IMR-90 (cell line): ENCODE results near the gene TRIM71. TPM values are rescaled to one million over a fixed set of nuclear protein-coding genes. Genes with fewer than 3 reads are reported as not detected.
"Not testable (repeated sequence)": the region's sequence is repeated elsewhere in the genome, so short reads cannot be mapped to it uniquely, and the experiment has no call there.

Experiments
- ATAC-seq: fragments of 200-7000 bp; cut with Tn5 transposase; 2 replicates; pipeline ENCODE4 v1.9.1; 2020; ENCODE audit warnings: low read depth, mild to moderate bottlenecking, moderate library complexity
- BruUV-seq: library from RNA; stranded (reverse); fragments of 400-500 nt; replicated peaks from 2 replicates; lab custom pipeline; 2021; lab: Mats Ljungman, UMichigan
- CTCF ChIA-PET: fragments of 300-600 bp; formaldehyde crosslinking; extraction: SDS; loops from one replicate; lab custom pipeline; 2021; ENCODE audit warnings: antibody characterized with exemption; lab: Yijun Ruan, JAX
- POLR2A ChIA-PET: fragments of 300-600 bp; sonication (Branson Sonifier 250); formaldehyde crosslinking; loops from one replicate; lab custom pipeline; 2022; ENCODE audit warnings: antibody characterized with exemption; ENCODE audit not compliant: unreplicated experiment; lab: Charles Lee
- DNase-seq: peaks from one replicate; pipeline ENCODE4 v3.0.0; 2013
- H2AFZ ChIP-seq: replicated peaks from 2 replicates; pipeline ENCODE3; 2013; ENCODE audit warnings: low read length, mild to moderate bottlenecking; ENCODE audit not compliant: poor library complexity
- H2AK5ac ChIP-seq: 2 replicates; pipeline ENCODE4 v1.6.1; 2013; ENCODE audit warnings: low read depth, low read length, inconsistent platforms
- H2AK9ac ChIP-seq: replicated peaks from 2 replicates; pipeline ENCODE3; 2013; ENCODE audit warnings: mild to moderate bottlenecking, low read depth, low read length, moderate library complexity; ENCODE audit not compliant: poor library complexity
- H2BK120ac ChIP-seq: 2 replicates; pipeline ENCODE4 v1.6.1; 2013; ENCODE audit warnings: low read depth, low read length, inconsistent platforms
- H2BK15ac ChIP-seq: 3 replicates; pipeline ENCODE4 v1.6.1; 2013; ENCODE audit warnings: low read depth, low read length, inconsistent platforms
- H2BK20ac ChIP-seq: 2 replicates; pipeline ENCODE4 v1.6.1; 2013; ENCODE audit warnings: low read depth, mild to moderate bottlenecking, inconsistent platforms, low read length, moderate library complexity
- H2BK5ac ChIP-seq: 2 replicates; pipeline ENCODE4 v1.6.1; 2013; ENCODE audit warnings: mild to moderate bottlenecking, low read depth, low read length, inconsistent platforms; ENCODE audit not compliant: poor library complexity, severe bottlenecking
- H3K14ac ChIP-seq: replicated peaks from 2 replicates; pipeline ENCODE4 v1.6.1; 2013; ENCODE audit warnings: low read depth, low read length, inconsistent platforms
- H3K18ac ChIP-seq: 2 replicates; pipeline ENCODE4 v1.6.1; 2013; ENCODE audit warnings: low read depth, low read length, control low read depth
- H3K23ac ChIP-seq: 2 replicates; pipeline ENCODE4 v1.6.1; 2013; ENCODE audit warnings: low read depth, low read length, inconsistent platforms
- H3K27ac ChIP-seq: 2 replicates; pipeline ENCODE4 v1.5.1; 2013; ENCODE audit warnings: mild to moderate bottlenecking, control low read depth, low read length; ENCODE audit not compliant: insufficient read depth
- H3K27me3 ChIP-seq: 2 replicates; pipeline ENCODE4 v1.6.1; 2013; ENCODE audit warnings: low read length; ENCODE audit not compliant: control insufficient read depth, insufficient read depth
- H3K36me3 ChIP-seq: 2 replicates; pipeline ENCODE4 v1.6.1; 2013; ENCODE audit warnings: low read length, mixed read lengths; ENCODE audit not compliant: control insufficient read depth, insufficient read depth
- H3K4ac ChIP-seq: 2 replicates; pipeline ENCODE4 v1.6.1; 2013; ENCODE audit warnings: low read depth, low read length, inconsistent platforms
- H3K4me1 ChIP-seq: 2 replicates; pipeline ENCODE4 v1.6.1; 2013; ENCODE audit warnings: low read length, mixed read lengths; ENCODE audit not compliant: control insufficient read depth, insufficient read depth
- H3K4me2 ChIP-seq: 2 replicates; pipeline ENCODE4 v1.6.1; 2013; ENCODE audit warnings: low read depth, mild to moderate bottlenecking, control low read depth, low read length, moderate library complexity
- H3K4me3 ChIP-seq: 2 replicates; pipeline ENCODE4 v1.5.1; 2013; ENCODE audit warnings: low read depth, mild to moderate bottlenecking, control low read depth, low read length, moderate library complexity; ENCODE audit not compliant: insufficient read depth
- H3K56ac ChIP-seq: 2 replicates; pipeline ENCODE4 v1.6.1; 2013; ENCODE audit warnings: low read length, inconsistent platforms; ENCODE audit not compliant: insufficient read depth; ENCODE audit errors: extremely low read depth
- H3K79me1 ChIP-seq, 2 experiments: 2 replicates each; pipeline ENCODE4 v1.6.1; 2013; ENCODE audit warnings: low read length in 2 of 2, inconsistent platforms in 1 of 2, low read depth in 1 of 2
- H3K9ac ChIP-seq: 2 replicates; pipeline ENCODE4 v1.6.1; 2013; ENCODE audit warnings: low read depth, low read length, control low read depth
- H3K9me1 ChIP-seq: 2 replicates; pipeline ENCODE4 v1.6.1; 2013; ENCODE audit warnings: low read length, inconsistent platforms; ENCODE audit not compliant: insufficient read depth
- H3K9me3 ChIP-seq: 2 replicates; pipeline ENCODE4 v1.6.1; 2013; ENCODE audit warnings: low read length; ENCODE audit not compliant: control insufficient read depth, insufficient read depth
- H4K20me1 ChIP-seq: 2 replicates; pipeline ENCODE4 v1.6.1; 2013; ENCODE audit warnings: low read length, inconsistent platforms; ENCODE audit not compliant: insufficient read depth
- H4K5ac ChIP-seq: 2 replicates; pipeline ENCODE4 v1.6.1; 2013; ENCODE audit warnings: mild to moderate bottlenecking, low read depth, low read length, control low read depth
- H4K8ac ChIP-seq, 2 experiments: 2 replicates each; pipeline ENCODE4 v1.6.1; 2013; ENCODE audit warnings: low read depth in 2 of 2, low read length in 2 of 2, control low read depth in 1 of 2, inconsistent platforms in 1 of 2
- H4K91ac ChIP-seq: 2 replicates; pipeline ENCODE4 v1.6.1; 2013; ENCODE audit warnings: low read depth, low read length, inconsistent platforms; ENCODE audit not compliant: insufficient read depth
- RAD21 ChIP-seq: IDR thresholded peaks from 2 replicates; pipeline ENCODE4 v1.6.1; 2012; ENCODE audit warnings: low read length, improper control_type of control experiment
- WGBS, 2 experiments: methylation state at CpG; one replicate each; pipeline versions ENCODE4 v1.1.5 to v1.1.7; 2013; ENCODE audit warnings: missing lambda C conversion rate in 2 of 2; ENCODE audit not compliant: insufficient read length in 1 of 2; ENCODE audit errors: extremely low coverage in 2 of 2; 5-methylcytosine and 5-hydroxymethylcytosine counted together
- dilution Hi-C: fragments of 300-500 bp; cut with HindIII; formaldehyde crosslinking; loops from one replicate; pipeline ENCODE4 v1.14.3; 2018; ENCODE audit warnings: low sequenced_read_pairs; ENCODE audit not compliant: unreplicated experiment
- in situ Hi-C: fragments of 300-500 bp; cut with MboI; formaldehyde crosslinking; loops from 3 replicates; pipeline ENCODE4 v1.14.3; 2019; ENCODE audit warnings: low sequenced_read_pairs, inconsistent platforms, mixed read lengths
- intact Hi-C: fragments of 100-400 bp; cut with micrococcal nuclease; formaldehyde crosslinking; loops from 2 replicates; pipeline ENCODE4 v1.10.0; 2022
- polyA plus RNA-seq, 3 experiments: library from polyadenylated mRNA; depleted of rRNA; stranded (reverse); fragments of >200 nt; gene quantifications; 2 replicates each; pipeline ENCODE4 v1.2.3, GENCODE V29; 2012; ENCODE audit warnings: low replicate concordance in 1 of 3
- total RNA-seq: library from RNA; depleted of rRNA; stranded (reverse); fragments of >200 nt; gene quantifications from 2 replicates; pipeline ENCODE4 v1.2.3, GENCODE V29; 2012

The TRIM71 gene
- total and polyA plus RNA-seq, 2 of the 4 experiments (the other 2 are of a cell fraction), result not detected

GRCh38 chr3:32822609-32823498 is 5.1 kb downstream of the TRIM71 start (continued):
- TF ChIP-seq RAD21, result no peak

GRCh38 chr3:32823641-32824184 is 5.9 kb downstream of the TRIM71 start:
- H4K8ac ChIP-seq, H2BK20ac ChIP-seq, H3K9ac ChIP-seq, ATAC-seq, H3K4ac ChIP-seq, H2AK5ac ChIP-seq, DNase-seq, dilution Hi-C loops, H3K56ac ChIP-seq, H3K9me1 ChIP-seq, H3K36me3 ChIP-seq, H3K27ac ChIP-seq, H2BK15ac ChIP-seq, H3K23ac ChIP-seq, H3K18ac ChIP-seq, intact Hi-C loops, H2AK9ac ChIP-seq, H3K4me2 ChIP-seq, H4K20me1 ChIP-seq, POLR2A ChIA-PET, H2BK120ac ChIP-seq, in situ Hi-C loops, H2AFZ ChIP-seq, H4K5ac ChIP-seq, BruUV-seq, H3K4me1 ChIP-seq, H3K4me3 ChIP-seq, H3K79me1 ChIP-seq, H3K14ac ChIP-seq, H4K91ac ChIP-seq, H2BK5ac ChIP-seq: not testable (repeated sequence)
- Histone ChIP-seq H3K27me3 (peaks cover 48% of the 10 kb centered on the region), H3K9me3 (peaks cover 16% of the 10 kb centered on the region)
- 97% methylated on average over 5 of the region's 21 CpGs; no CpG with 5 or more reads in 1 of the 2 experiments for WGBS, 2 experiments
- CTCF ChIA-PET, result interaction anchor here (0.6 kb wide), 1 partner anchor 11 kb away, joined by 5 read pairs; no protein-coding TSS in a partner anchor
